Measurements from ENCODE around the gene RPS6KA2. TPM values are rescaled to one million over a fixed set of nuclear protein-coding genes. Genes with fewer than 3 reads are reported as not detected.

RPS6KA2 gene
- total RNA-seq, 1 experiment from 2014 or later: 4.1 TPM

DNA sequence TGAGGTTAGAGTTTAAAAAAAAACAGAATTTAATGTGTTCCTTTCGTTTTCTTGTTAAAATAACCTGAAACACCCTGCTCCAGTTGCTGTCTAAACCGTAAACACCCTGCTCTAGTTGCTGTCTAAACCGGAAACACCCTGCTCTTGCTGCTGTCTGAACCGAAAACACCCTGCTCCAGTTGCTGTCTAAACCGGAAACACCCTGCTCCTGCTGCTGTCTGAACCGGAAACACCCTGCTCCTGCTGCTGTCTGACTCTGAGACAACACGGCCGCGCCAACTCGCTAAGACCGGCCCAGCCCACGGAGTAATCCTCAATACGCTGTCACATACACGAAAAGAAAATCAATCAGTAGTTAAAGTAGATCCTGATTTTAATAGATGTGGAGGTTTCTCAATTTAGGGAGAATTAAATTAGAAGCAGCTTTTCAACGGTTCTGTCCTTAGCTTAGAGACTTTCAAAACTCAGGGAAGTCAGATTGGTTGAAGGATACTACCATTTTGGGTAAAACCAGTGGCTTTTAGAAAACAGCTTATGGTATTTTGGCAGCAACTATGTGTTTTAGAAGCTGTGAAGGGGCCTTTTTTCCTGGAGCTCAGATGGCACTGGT, 138.9 kb downstream of the RPS6KA2 start:
- Histone ChIP-seq H3K27ac (ENCODE audit: low read length) (no peak overlapping the region), H3K9me3 (ENCODE audit: control insufficient read depth, insufficient read depth, low read depth, low read length) (no peaks in the 10 kb centered on the region), H3K4me1 (ENCODE audit: control insufficient read depth, insufficient read depth, low read length) (no peaks in the 10 kb centered on the region), H3K4me3 (ENCODE audit: low read depth in 2 of 2, low read length in 2 of 2) (no peak overlapping the region), H3K36me3 (ENCODE audit: control insufficient read depth, insufficient read depth, low read length) (no peaks in the 10 kb centered on the region), H3K27me3 (ENCODE audit: control insufficient read depth, insufficient read depth, low read length) (no peaks in the 10 kb centered on the region)
- ChIA-PET CTCF (no interaction called here), POLR2A (no interaction called here)
- no TSS peak for BruUV-seq (replicated peaks)
- DNase-seq (ENCODE audit: low read depth, low spot score) (no peak), ATAC-seq (no peak)
- TF ChIP-seq POLR2AphosphoS5 (IDR thresholded peaks at IDR 0.05; ENCODE audit: low read depth, low read length) (no peak), SIN3A (IDR thresholded peaks at IDR 0.05; ENCODE audit: borderline replicate concordance, insufficient read depth, low read depth, low read length) (no peak), TCF7L2 (IDR thresholded peaks at IDR 0.05; ENCODE audit: low read depth, low read length) (no peak), REST (IDR thresholded peaks at IDR 0.05; ENCODE audit: insufficient read depth in 1 of 2, low read depth in 2 of 2, low read length in 1 of 2) (no peak)
- TF ChIP-seq, protein P1, sequence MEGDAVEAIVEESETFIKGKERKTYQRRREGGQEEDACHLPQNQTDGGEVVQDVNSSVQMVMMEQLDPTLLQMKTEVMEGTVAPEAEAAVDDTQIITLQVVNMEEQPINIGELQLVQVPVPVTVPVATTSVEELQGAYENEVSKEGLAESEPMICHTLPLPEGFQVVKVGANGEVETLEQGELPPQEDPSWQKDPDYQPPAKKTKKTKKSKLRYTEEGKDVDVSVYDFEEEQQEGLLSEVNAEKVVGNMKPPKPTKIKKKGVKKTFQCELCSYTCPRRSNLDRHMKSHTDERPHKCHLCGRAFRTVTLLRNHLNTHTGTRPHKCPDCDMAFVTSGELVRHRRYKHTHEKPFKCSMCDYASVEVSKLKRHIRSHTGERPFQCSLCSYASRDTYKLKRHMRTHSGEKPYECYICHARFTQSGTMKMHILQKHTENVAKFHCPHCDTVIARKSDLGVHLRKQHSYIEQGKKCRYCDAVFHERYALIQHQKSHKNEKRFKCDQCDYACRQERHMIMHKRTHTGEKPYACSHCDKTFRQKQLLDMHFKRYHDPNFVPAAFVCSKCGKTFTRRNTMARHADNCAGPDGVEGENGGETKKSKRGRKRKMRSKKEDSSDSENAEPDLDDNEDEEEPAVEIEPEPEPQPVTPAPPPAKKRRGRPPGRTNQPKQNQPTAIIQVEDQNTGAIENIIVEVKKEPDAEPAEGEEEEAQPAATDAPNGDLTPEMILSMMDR (IDR thresholded peaks at IDR 0.05): no peak
- in situ Hi-C loops (cut with HindIII; ENCODE audit: low pct_unique_long_range_greater_than_20kb, low sequenced_read_pairs): no loop called here
- intact Hi-C loops (cut with micrococcal nuclease; ENCODE audit: unreplicated experiment): no loop called here

DNA sequence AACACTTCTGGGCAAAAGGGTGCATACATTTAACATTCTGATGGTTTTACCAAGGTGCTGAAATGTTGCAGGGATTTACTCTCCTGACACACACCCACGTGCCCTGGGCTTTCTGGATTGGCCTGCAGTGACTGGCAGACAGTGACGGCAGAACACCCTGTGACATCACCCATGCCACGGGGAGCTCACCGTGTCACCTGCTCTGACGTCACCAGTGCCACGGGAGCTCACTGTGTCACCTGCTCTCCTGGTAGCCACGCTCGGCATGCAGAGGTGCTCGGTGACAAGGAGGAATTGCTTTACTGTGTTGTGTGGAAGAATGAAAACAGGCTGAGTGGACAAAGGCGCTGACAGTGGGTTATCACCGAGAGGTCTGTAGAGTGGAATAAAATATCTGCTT, 139.9 kb downstream of the RPS6KA2 start:
- DNase-seq (ENCODE audit: low read depth, low spot score) (no peak), ATAC-seq (no peak)
- H3K4me1 ChIP-seq (ENCODE audit: control insufficient read depth, insufficient read depth, low read length): no peaks in the 10 kb centered on the region
- H3K9me3 ChIP-seq (ENCODE audit: control insufficient read depth, insufficient read depth, low read depth, low read length): no peaks in the 10 kb centered on the region
- no peak for TF ChIP-seq TCF7L2 (IDR thresholded peaks at IDR 0.05; ENCODE audit: low read depth, low read length)
- TF ChIP-seq SIN3A (IDR thresholded peaks at IDR 0.05; ENCODE audit: borderline replicate concordance, insufficient read depth, low read depth, low read length): no peak
- TF ChIP-seq, protein P1 (IDR thresholded peaks at IDR 0.05): no peak
- no peak for TF ChIP-seq POLR2AphosphoS5 (IDR thresholded peaks at IDR 0.05; ENCODE audit: low read depth, low read length)
- TF ChIP-seq REST (IDR thresholded peaks at IDR 0.05; ENCODE audit: insufficient read depth in 1 of 2, low read depth in 2 of 2, low read length in 1 of 2): no peak
- H3K27me3 ChIP-seq (ENCODE audit: control insufficient read depth, insufficient read depth, low read length): no peaks in the 10 kb centered on the region
- in situ Hi-C loops (cut with HindIII; ENCODE audit: low pct_unique_long_range_greater_than_20kb, low sequenced_read_pairs) (no loop called here), intact Hi-C loops (cut with micrococcal nuclease; ENCODE audit: unreplicated experiment) (no loop called here)
- ChIA-PET CTCF (no interaction called here), POLR2A (no interaction called here)
- BruUV-seq (replicated peaks): no TSS peak
- H3K27ac ChIP-seq (ENCODE audit: low read length): no peak overlapping the region
- H3K4me3 ChIP-seq (ENCODE audit: low read depth in 2 of 2, low read length in 2 of 2): no peak overlapping the region
- no peaks in the 10 kb centered on the region for H3K36me3 ChIP-seq (ENCODE audit: control insufficient read depth, insufficient read depth, low read length)

All from Panc1 (cell line).